GM12878 (cell line): ENCODE data around the gene TPM4.

Source experiments
- BCL3 ChIP-seq: IDR thresholded peaks from 2 replicates; pipeline ENCODE4 v1.6.1; 2011; ENCODE audit warnings: borderline replicate concordance, low read depth, mild to moderate bottlenecking, moderate library complexity, low read length; ENCODE audit not compliant: insufficient read depth, poor library complexity, severe bottlenecking
- CTCF ChIP-seq, 3 experiments: IDR thresholded peaks in 2 of 3; conservative IDR thresholded peaks in 1 of 3; 2 replicates each; pipeline ENCODE4 v1.5.1; 2011; ENCODE audit warnings: low read depth in 3 of 3, low read length in 3 of 3, mild to moderate bottlenecking in 3 of 3, control low read depth in 2 of 3, moderate library complexity in 2 of 3, inconsistent platforms in 1 of 3, mixed read lengths in 1 of 3; ENCODE audit not compliant: control insufficient read depth in 2 of 3, insufficient read depth in 1 of 3; ENCODE audit errors: extremely low read depth in 1 of 3
- EP300 ChIP-seq, 2 experiments: fragments of 150-350 bp in 1 of 2; IDR thresholded peaks; 2 replicates each; pipeline ENCODE4 v1.6.1; 2011 to 2012; ENCODE audit warnings: low read depth in 2 of 2, low read length in 2 of 2, borderline replicate concordance in 1 of 2, improper control_type of control experiment in 1 of 2, inconsistent platforms in 1 of 2; ENCODE audit not compliant: control insufficient read depth in 1 of 2
- MXI1 ChIP-seq: fragments of 150-350 bp; IDR thresholded peaks from 2 replicates; pipeline ENCODE4 v1.6.1; 2011; ENCODE audit warnings: low read depth, mild to moderate bottlenecking, inconsistent platforms, low read length, improper control_type of control experiment
- POLR2A ChIP-seq: IDR thresholded peaks from 2 replicates; pipeline ENCODE4 v1.6.1; 2011; ENCODE audit warnings: low read depth, mild to moderate bottlenecking, low read length
- RBBP5 ChIP-seq: fragments of 200-600 bp; sonication (generic); conservative IDR thresholded peaks from 2 replicates; pipeline ENCODE4 v1.6.1; 2016
- REST ChIP-seq: IDR thresholded peaks from 2 replicates; pipeline ENCODE4 v1.6.1; 2012; ENCODE audit warnings: mild to moderate bottlenecking, low read depth, low read length
- SMAD1 ChIP-seq: fragments of 450-650 bp; IDR thresholded peaks from 2 replicates; pipeline ENCODE4 v1.6.1; 2018; ENCODE audit warnings: mild to moderate bottlenecking, low read depth; ENCODE audit not compliant: partially characterized antibody
- SMC3 ChIP-seq: IDR thresholded peaks from 2 replicates; pipeline ENCODE4 v1.6.1; 2011; ENCODE audit warnings: low read length, improper control_type of control experiment, borderline replicate concordance
- TAF1 ChIP-seq: IDR thresholded peaks from 2 replicates; pipeline ENCODE4 v1.6.1; 2011; ENCODE audit warnings: mild to moderate bottlenecking, low read depth, low read length, borderline replicate concordance
- YY1 ChIP-seq: IDR thresholded peaks from 2 replicates; pipeline ENCODE4 v1.6.1; 2011; ENCODE audit warnings: low read depth, mild to moderate bottlenecking, low read length
- ZBTB11 ChIP-seq: fragments of 450-650 bp; formaldehyde crosslinking; IDR thresholded peaks from 2 replicates; pipeline ENCODE4 v1.5.0; 2022; ENCODE audit warnings: mild to moderate bottlenecking, missing genetic modification characterization
- ZNF274 ChIP-seq: IDR thresholded peaks from one replicate; pipeline ENCODE4 v1.8.0; 2011; ENCODE audit not compliant: insufficient read length, insufficient read depth

- TF ChIP-seq ZBTB11 (CRISPR knock-in tag): no peak
- no peak for TF ChIP-seq YY1
- TF ChIP-seq SMC3: no peak
- no peak for TF ChIP-seq CTCF (IDR thresholded peaks at IDR 0.05 in 2 of 3, conservative IDR thresholded peaks at IDR 0.05 in 1 of 3; ENCODE audit: control insufficient read depth in 2 of 3, extremely low read depth in 1 of 3, insufficient read depth in 1 of 3, low read depth in 3 of 3, low read length in 3 of 3)
- no peak for TF ChIP-seq REST
- no peak for TF ChIP-seq TAF1
- TF ChIP-seq BCL3: no peak
- no peak for TF ChIP-seq RBBP5
- TF ChIP-seq POLR2A: no peak
- no peak for TF ChIP-seq SMAD1
- no peak for TF ChIP-seq MXI1
- no peak for TF ChIP-seq ZNF274
- TF ChIP-seq EP300 (IDR thresholded peaks at IDR 0.05; ENCODE audit: borderline replicate concordance in 1 of 2, control insufficient read depth in 1 of 2, low read depth in 2 of 2, low read length in 2 of 2): no peak
Observed at GRCh38 chr19:16131648-16132047, 55.4 kb downstream of the TPM4 start.
